ENCODE measurements around the gene IL20. TPM values are rescaled to one million over a fixed set of nuclear protein-coding genes. Genes with fewer than 3 reads are reported as not detected.

IL20 gene
- total RNA-seq, 1 donor, result not detected

DNA sequence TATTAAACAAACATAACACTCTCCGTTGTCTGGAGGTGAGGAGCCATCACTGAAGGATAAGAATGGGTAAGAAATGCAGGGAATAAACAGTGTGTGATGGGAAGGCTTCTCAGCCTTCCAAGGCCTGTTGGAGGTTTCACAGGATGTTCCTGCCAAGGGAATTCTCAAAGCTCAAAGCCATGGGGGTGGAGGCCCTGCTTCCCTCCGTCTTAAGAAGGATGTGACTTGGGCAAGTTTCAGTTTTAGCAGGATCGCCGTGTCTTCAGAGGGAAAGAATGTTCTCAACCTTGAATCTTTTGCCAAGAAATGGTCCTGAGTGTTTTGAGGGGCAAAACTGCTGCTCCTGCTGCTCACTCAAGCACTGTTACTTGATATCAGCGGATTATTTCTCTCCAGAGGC, 41.7 kb upstream of the IL20 start:
- Histone ChIP-seq H3K36me3 (ENCODE audit: insufficient read depth, low read length) (no peaks in the 10 kb centered on the region), H3K9me3 (ENCODE audit: low read depth, low read length) (no peaks in the 10 kb centered on the region), H3K27me3 (ENCODE audit: insufficient read depth, low read length) (peaks cover 4% of the 10 kb centered on the region), H3K4me2 (ENCODE audit: insufficient read depth, low read length) (peak overlapping the region; percentile 5), H3K79me2 (ENCODE audit: insufficient read depth, low read length) (no peaks in the 10 kb centered on the region), H3K4me3 (ENCODE audit: insufficient read depth, low read length) (no peak overlapping the region), H4K20me1 (ENCODE audit: insufficient read depth, low read length) (no peaks in the 10 kb centered on the region), H3K4me1 (ENCODE audit: insufficient read depth, low read length) (peaks cover 4% of the 10 kb centered on the region), H3K27ac (ENCODE audit: low read depth, low read length) (no peak overlapping the region), H2AFZ (ENCODE audit: low read length) (peak overlapping the region; percentile 57)
- TF ChIP-seq, protein P1, sequence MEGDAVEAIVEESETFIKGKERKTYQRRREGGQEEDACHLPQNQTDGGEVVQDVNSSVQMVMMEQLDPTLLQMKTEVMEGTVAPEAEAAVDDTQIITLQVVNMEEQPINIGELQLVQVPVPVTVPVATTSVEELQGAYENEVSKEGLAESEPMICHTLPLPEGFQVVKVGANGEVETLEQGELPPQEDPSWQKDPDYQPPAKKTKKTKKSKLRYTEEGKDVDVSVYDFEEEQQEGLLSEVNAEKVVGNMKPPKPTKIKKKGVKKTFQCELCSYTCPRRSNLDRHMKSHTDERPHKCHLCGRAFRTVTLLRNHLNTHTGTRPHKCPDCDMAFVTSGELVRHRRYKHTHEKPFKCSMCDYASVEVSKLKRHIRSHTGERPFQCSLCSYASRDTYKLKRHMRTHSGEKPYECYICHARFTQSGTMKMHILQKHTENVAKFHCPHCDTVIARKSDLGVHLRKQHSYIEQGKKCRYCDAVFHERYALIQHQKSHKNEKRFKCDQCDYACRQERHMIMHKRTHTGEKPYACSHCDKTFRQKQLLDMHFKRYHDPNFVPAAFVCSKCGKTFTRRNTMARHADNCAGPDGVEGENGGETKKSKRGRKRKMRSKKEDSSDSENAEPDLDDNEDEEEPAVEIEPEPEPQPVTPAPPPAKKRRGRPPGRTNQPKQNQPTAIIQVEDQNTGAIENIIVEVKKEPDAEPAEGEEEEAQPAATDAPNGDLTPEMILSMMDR (IDR thresholded peaks at IDR 0.05; ENCODE audit: extremely low read depth, low read depth, low read length), result no peak
- no peak for DNase-seq (ENCODE audit: insufficient read length, low spot score, missing footprints)

DNA sequence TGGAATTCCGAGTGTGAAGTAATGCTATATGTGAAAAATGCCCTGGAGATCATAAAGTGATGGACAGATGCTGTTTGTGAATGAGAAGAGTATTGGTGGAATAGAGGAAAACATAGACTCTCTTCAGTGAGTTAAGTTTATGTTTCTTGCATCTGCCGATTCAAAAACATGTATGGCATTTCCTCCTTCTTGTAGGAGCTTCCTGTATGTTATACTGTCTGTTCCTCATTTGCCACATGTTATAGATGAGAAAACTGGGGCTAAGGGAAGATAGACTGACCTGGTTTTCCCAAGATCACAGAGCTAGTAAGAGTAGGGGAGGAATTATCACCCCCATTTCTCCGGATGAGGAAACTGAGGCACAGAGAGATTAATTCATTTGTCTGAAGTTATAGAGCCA, 41.1 kb upstream of the IL20 start:
- H3K36me3 ChIP-seq (ENCODE audit: insufficient read depth, low read length), result no peaks in the 10 kb centered on the region
- peaks cover 6% of the 10 kb centered on the region for H3K27me3 ChIP-seq (ENCODE audit: insufficient read depth, low read length)
- H3K4me2 ChIP-seq (ENCODE audit: insufficient read depth, low read length), result no peak overlapping the region
- no peaks in the 10 kb centered on the region for H3K79me2 ChIP-seq (ENCODE audit: insufficient read depth, low read length)
- no peak for DNase-seq (ENCODE audit: insufficient read length, low spot score, missing footprints)
- TF ChIP-seq, protein P1 (IDR thresholded peaks at IDR 0.05; ENCODE audit: extremely low read depth, low read depth, low read length), result no peak
- no peaks in the 10 kb centered on the region for H3K9me3 ChIP-seq (ENCODE audit: low read depth, low read length)
- H3K27ac ChIP-seq (ENCODE audit: low read depth, low read length), result no peak overlapping the region
- no peaks in the 10 kb centered on the region for H4K20me1 ChIP-seq (ENCODE audit: insufficient read depth, low read length)
- no peak overlapping the region for H3K4me3 ChIP-seq (ENCODE audit: insufficient read depth, low read length)
- peaks cover 4% of the 10 kb centered on the region for H3K4me1 ChIP-seq (ENCODE audit: insufficient read depth, low read length)
- H2AFZ ChIP-seq (ENCODE audit: low read length), result peak overlapping the region; percentile 23

DNA sequence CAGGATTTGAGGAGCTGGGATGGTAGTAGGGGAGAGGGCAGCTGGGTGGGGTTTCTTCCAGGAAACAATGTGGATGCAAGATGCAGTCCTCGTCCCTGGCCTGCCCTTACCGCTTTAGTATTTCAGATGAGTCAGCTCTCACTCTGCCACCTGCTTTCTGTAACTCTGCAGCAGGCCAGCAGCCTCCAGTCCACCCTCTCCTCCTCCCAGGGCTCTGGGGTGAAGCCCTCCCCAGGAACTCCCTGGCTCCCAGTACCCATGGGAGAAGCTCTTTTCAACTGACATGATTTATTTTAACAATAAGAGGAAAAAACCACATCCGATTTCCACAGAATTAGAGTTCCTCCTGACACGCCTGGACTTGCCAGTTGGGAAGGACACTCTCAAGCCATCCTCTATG, 39.0 kb upstream of the IL20 start:
- Histone ChIP-seq H4K20me1 (ENCODE audit: insufficient read depth, low read length) (no peaks in the 10 kb centered on the region), H2AFZ (ENCODE audit: low read length) (peak overlapping the region; percentile 9), H3K27me3 (ENCODE audit: insufficient read depth, low read length) (peaks cover 15% of the 10 kb centered on the region), H3K79me2 (ENCODE audit: insufficient read depth, low read length) (no peaks in the 10 kb centered on the region), H3K36me3 (ENCODE audit: insufficient read depth, low read length) (no peaks in the 10 kb centered on the region), H3K4me1 (ENCODE audit: insufficient read depth, low read length) (peaks cover 4% of the 10 kb centered on the region), H3K4me3 (ENCODE audit: insufficient read depth, low read length) (no peak overlapping the region), H3K4me2 (ENCODE audit: insufficient read depth, low read length) (no peak overlapping the region), H3K27ac (ENCODE audit: low read depth, low read length) (no peak overlapping the region), H3K9me3 (ENCODE audit: low read depth, low read length) (no peaks in the 10 kb centered on the region)
- TF ChIP-seq, protein P1 (IDR thresholded peaks at IDR 0.05; ENCODE audit: extremely low read depth, low read depth, low read length), result no peak
- no peak for DNase-seq (ENCODE audit: insufficient read length, low spot score, missing footprints)

DNA sequence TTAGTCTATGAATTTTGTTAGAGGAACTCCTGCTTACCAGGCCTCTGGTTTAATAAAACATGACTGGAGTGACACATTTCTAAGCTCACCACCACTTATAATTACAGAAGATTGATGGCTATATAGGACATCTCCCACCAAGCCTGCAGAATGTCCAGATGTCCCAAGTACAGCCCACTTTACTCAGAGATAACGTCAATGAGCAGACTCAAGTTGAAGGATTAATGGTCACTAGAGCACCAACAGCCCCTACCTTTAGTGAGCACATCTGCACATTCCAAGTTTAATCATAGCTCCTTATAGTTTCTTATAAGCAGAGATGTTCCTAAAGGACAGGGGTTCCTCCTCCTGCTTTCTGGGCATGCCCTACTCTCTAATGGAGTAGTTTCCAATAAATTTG, 37.4 kb upstream of the IL20 start:
- Histone ChIP-seq H4K20me1 (ENCODE audit: insufficient read depth, low read length) (no peaks in the 10 kb centered on the region), H3K27me3 (ENCODE audit: insufficient read depth, low read length) (peaks cover 31% of the 10 kb centered on the region), H3K4me1 (ENCODE audit: insufficient read depth, low read length) (peaks cover 4% of the 10 kb centered on the region), H3K4me2 (ENCODE audit: insufficient read depth, low read length) (no peak overlapping the region), H3K4me3 (ENCODE audit: insufficient read depth, low read length) (no peak overlapping the region), H3K79me2 (ENCODE audit: insufficient read depth, low read length) (no peaks in the 10 kb centered on the region), H2AFZ (ENCODE audit: low read length) (no peak overlapping the region), H3K9me3 (ENCODE audit: low read depth, low read length) (no peaks in the 10 kb centered on the region), H3K36me3 (ENCODE audit: insufficient read depth, low read length) (no peaks in the 10 kb centered on the region), H3K27ac (ENCODE audit: low read depth, low read length) (no peak overlapping the region)
- TF ChIP-seq, protein P1 (IDR thresholded peaks at IDR 0.05; ENCODE audit: extremely low read depth, low read depth, low read length), result no peak
- no peak for DNase-seq (ENCODE audit: insufficient read length, low spot score, missing footprints)

Data from osteoblast (primary cell).